ENCODE results near the gene PROSER3. TPM values are rescaled to one million over a fixed set of nuclear protein-coding genes. Genes with fewer than 3 reads are reported as not detected.

Gene PROSER3
- total RNA-seq, 2 donors from 2014 or later: 7.3 to 14.2 TPM

- no peaks in the 10 kb centered on the region for H3K27me3 ChIP-seq
- peaks cover 2 to 4% of the 10 kb centered on the region in 2 donors for H3K36me3 ChIP-seq (replicated peaks in 1 of 2; ENCODE audit: insufficient read depth in 1 of 2, low read depth in 2 of 2)
- peaks cover 34% of the 10 kb centered on the region for H3K4me1 ChIP-seq
- TF ChIP-seq POLR2A (IDR thresholded peaks at IDR 0.05): peak in 2 of 3 donors; percentile 61 to 64
- no peak for TF ChIP-seq CTCF (IDR thresholded peaks at IDR 0.05)
- peak overlapping the region; percentile 68 to 91 (median 88) for H3K27ac ChIP-seq
- no peaks in the 10 kb centered on the region for H3K9me3 ChIP-seq
- intact Hi-C loops (cut with DNase I): loop anchor here (10.0 kb wide), 1 partner anchor 161 kb away; no protein-coding TSS in a partner anchor
- WGBS, 2 donors: 0 to 1% methylated on average over 40 to 52 of the region's 52 CpGs
- ATAC-seq: peak; percentile 24
- peak; percentile 67 to 78 (median 72) for DNase-seq
- H3K4me3 ChIP-seq: peak overlapping the region; percentile 7 to 50
These were observed 41.8 kb upstream of the PROSER3 start for GRCh38 chr19:35715981-35716800.

GRCh38 chr19:35716801-35717664 is 40.9 kb upstream of the PROSER3 start:
- DNase-seq (peak; percentile 96 to 98 (median 98)), ATAC-seq (peak; percentile 89)
- peak overlapping the region; percentile 26 to 50 for H3K4me3 ChIP-seq
- peak overlapping the region; percentile 68 to 91 (median 88) for H3K27ac ChIP-seq
- WGBS, 2 donors: 0% methylated on average over 10 to 74 of the region's 77 CpGs
- no peaks in the 10 kb centered on the region for H3K27me3 ChIP-seq
- H3K4me1 ChIP-seq: peaks cover 34% of the 10 kb centered on the region
- no peaks in the 10 kb centered on the region for H3K9me3 ChIP-seq
- intact Hi-C loops (cut with DNase I): loop anchor here (10.0 kb wide), 1 partner anchor 162 kb away; no protein-coding TSS in a partner anchor
- H3K36me3 ChIP-seq (replicated peaks in 1 of 2; ENCODE audit: insufficient read depth in 1 of 2, low read depth in 2 of 2): peaks cover 2 to 4% of the 10 kb centered on the region in 2 donors
- TF ChIP-seq POLR2A (IDR thresholded peaks at IDR 0.05): peak in 1 of 3 donors; percentile 25
- peak; percentile 85 to 99 (median 93) for TF ChIP-seq CTCF (IDR thresholded peaks at IDR 0.05)

- Histone ChIP-seq H3K4me3 (peak within 1 kb of the TSS; percentile 45 to 88), H3K9me3 (no peaks in the 10 kb centered on the region), H3K4me1 (peaks cover 34% of the 10 kb centered on the region), H3K36me3 (replicated peaks in 1 of 2; ENCODE audit: insufficient read depth in 1 of 2, low read depth in 2 of 2) (peaks cover 4 to 5% of the 10 kb centered on the region in 2 donors), H3K27ac (peak within 1 kb of the TSS; percentile 68 to 91 (median 88)), H3K27me3 (no peaks in the 10 kb centered on the region)
- ATAC-seq: peak; percentile 74
- intact Hi-C loops (cut with DNase I): loop anchor here (10.0 kb wide), 1 partner anchor 163 kb away; no protein-coding TSS in a partner anchor
- TF ChIP-seq POLR2A (IDR thresholded peaks at IDR 0.05): no peak
- TF ChIP-seq CTCF (IDR thresholded peaks at IDR 0.05): peak in 1 of 7 experiments; percentile 22
- DNase-seq: no peak
- 1% methylated on average over 30 of the region's 109 CpGs; no CpG with 5 or more reads in 1 of the 2 donors for WGBS, 2 donors
These were observed 40.2 kb upstream of the PROSER3 start, which contains the start of gene KMT2B for GRCh38 chr19:35717665-35718344. KMT2B (plus strand) TSS chr19:35718003; CDS start chr19:35718019, 16 bp downstream.

- WGBS, 2 donors: 1 to 3% methylated on average over 14 to 42 of the region's 42 CpGs
- H3K27me3 ChIP-seq: no peaks in the 10 kb centered on the region
- ATAC-seq (no peak), DNase-seq (peak; percentile 55 to 63 (median 58))
- peak overlapping the region; percentile 62 to 90 (median 80) for H3K27ac ChIP-seq
- H3K4me1 ChIP-seq: peaks cover 34% of the 10 kb centered on the region
- H3K4me3 ChIP-seq: peak overlapping the region; percentile 45 to 88
- intact Hi-C loops (cut with DNase I): loop anchor here (10.0 kb wide), 1 partner anchor 164 kb away; no protein-coding TSS in a partner anchor
- TF ChIP-seq CTCF (IDR thresholded peaks at IDR 0.05) (no peak), POLR2A (IDR thresholded peaks at IDR 0.05) (peak in 1 of 3 donors; percentile 36)
- H3K9me3 ChIP-seq: no peaks in the 10 kb centered on the region
- H3K36me3 ChIP-seq (replicated peaks in 1 of 2; ENCODE audit: insufficient read depth in 1 of 2, low read depth in 2 of 2): peaks cover 4 to 12% of the 10 kb centered on the region in 2 donors
These were observed 39.5 kb upstream of the PROSER3 start for GRCh38 chr19:35718345-35719041.

Data from body of pancreas (tissue), 4 donors.